Measurements from ENCODE around the gene OLFML1.

Gene OLFML1

DNA sequence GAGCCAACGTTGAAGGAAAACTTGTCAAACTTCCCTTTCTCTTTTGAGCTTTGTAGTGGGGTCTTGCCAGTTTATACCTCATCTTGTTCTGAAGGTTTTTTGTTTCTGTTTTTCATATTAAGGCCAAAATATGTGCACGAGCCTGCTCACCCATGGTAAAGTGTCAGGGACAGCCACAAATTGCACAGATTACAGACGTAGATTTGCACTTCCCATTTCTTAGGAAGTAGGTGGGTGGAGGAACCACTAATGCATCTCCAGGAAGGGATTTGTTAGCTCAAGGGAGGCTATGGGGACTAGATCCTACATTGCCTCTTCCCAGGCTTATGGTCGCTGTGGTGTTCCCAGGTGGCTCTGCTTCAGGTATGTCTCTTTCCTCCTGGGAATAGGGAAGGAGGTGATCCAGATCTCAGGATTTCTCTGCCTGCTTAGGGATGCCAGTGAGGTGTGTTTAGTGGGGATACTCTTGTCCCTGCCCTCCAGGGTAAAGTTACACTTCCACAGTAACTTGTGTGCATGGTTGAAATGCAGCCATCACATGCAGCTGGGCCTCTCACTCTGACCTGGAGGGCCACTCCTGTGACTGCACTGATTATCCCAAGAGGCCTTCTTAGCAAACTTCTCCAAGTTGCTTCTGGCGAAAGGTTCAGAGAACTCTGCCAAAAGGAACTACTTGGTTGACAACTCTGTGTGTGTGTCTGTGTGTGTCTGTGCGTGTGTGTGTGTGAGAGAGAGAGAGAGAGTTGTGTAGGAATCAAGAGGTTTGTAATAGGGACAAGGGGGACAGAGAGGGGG lies 38.3 kb downstream of the OLFML1 start:
- H2AFZ ChIP-seq (ENCODE audit: low read depth, low read length) = no peak overlapping the region
- H3K4me2 ChIP-seq (ENCODE audit: low read length, poor library complexity, severe bottlenecking) = no peak overlapping the region
- no peak for DNase-seq
- no peak overlapping the region for H4K8ac ChIP-seq (ENCODE audit: low read length)
- H3K36me3 ChIP-seq (ENCODE audit: control insufficient read depth in 1 of 2, insufficient read depth in 2 of 2, low read depth in 1 of 2, low read length in 2 of 2) = no peaks in the 10 kb centered on the region
- H3K23ac ChIP-seq (ENCODE audit: low read length in 2 of 2) = no peak overlapping the region
- no peaks in the 10 kb centered on the region for H3K79me1 ChIP-seq (replicated peaks; ENCODE audit: low read length, poor library complexity, severe bottlenecking)
- H3K18ac ChIP-seq (ENCODE audit: low read depth in 1 of 2, low read length in 2 of 2) = no peak overlapping the region
- H2BK120ac ChIP-seq (ENCODE audit: low read depth, low read length) = no peak overlapping the region
- H3K27ac ChIP-seq (ENCODE audit: low read length, poor library complexity, severe bottlenecking) = no peak overlapping the region
- no peaks in the 10 kb centered on the region for H3K4me1 ChIP-seq (ENCODE audit: control insufficient read depth, insufficient read depth, low read depth, low read length)
- H2BK12ac ChIP-seq (ENCODE audit: low read length in 2 of 2) = no peak overlapping the region
- peak overlapping the region; percentile 52 for H3K9ac ChIP-seq (ENCODE audit: low read length)
- WGBS = 76% methylated on average over 6 of the region's 6 CpGs
- peaks cover 0 to 6% of the 10 kb centered on the region in 2 experiments for H3K27me3 ChIP-seq (ENCODE audit: control insufficient read depth in 1 of 2, insufficient read depth in 1 of 2, low read length in 2 of 2)
- H3K4me3 ChIP-seq (ENCODE audit: insufficient read depth in 1 of 2, low read depth in 1 of 2, low read length in 2 of 2) = peak overlapping the region in 1 of 2 experiments; percentile 57
- no peak overlapping the region for H2BK5ac ChIP-seq (ENCODE audit: low read depth, low read length, poor library complexity, severe bottlenecking)
- H3K14ac ChIP-seq (ENCODE audit: low read length in 2 of 2) = no peak overlapping the region
- no peak overlapping the region for H3K4ac ChIP-seq (ENCODE audit: low read depth in 1 of 2, low read length in 2 of 2)
- H3K9me3 ChIP-seq (ENCODE audit: control insufficient read depth, low read length) = no peaks in the 10 kb centered on the region
- H2BK15ac ChIP-seq (ENCODE audit: low read depth, poor library complexity, severe bottlenecking) = no peak overlapping the region
- H4K91ac ChIP-seq (ENCODE audit: low read length) = no peak overlapping the region
- no peak overlapping the region for H2AK5ac ChIP-seq (ENCODE audit: low read length, severe bottlenecking)

DNA sequence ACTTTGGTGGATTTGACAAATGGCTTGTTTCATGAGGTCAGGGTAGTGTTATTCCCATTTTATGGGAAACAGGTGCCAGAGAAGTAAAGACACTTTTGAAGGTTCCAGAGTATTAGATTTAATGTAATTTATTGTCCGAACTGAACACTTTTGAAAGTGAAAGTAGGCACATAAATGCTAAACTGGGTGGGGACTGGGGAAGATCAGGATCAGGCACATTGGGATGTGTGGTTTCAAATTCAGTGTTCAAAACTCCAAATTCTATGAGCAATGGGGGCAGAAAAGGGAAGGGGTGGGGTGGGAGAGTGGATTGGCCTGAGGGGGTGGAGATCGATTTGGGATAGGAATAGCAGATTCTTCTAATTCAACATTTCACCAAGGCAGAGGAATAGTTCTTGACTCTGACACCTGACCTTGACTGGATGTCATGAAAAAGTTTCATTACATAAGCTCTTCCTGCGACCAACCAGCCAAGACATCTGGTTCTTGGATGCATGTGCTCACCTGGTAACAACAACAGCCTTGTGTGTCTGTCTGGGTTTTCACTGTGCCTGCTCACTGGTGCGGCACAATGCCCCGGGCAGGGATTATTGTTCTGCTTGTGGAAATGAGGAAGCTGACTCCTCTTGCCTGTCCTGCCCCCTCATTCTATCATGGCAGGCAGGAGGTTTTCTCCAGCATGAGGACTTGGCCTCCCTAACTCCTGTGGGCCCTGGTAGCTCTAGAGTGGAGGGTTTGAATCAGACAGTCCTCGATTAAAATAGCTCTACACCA lies 39.3 kb downstream of the OLFML1 start:
- 85% methylated on average over 4 of the region's 6 CpGs for WGBS
- H2AK5ac ChIP-seq (ENCODE audit: low read length, severe bottlenecking) = no peak overlapping the region
- H3K36me3 ChIP-seq (ENCODE audit: control insufficient read depth in 1 of 2, insufficient read depth in 2 of 2, low read depth in 1 of 2, low read length in 2 of 2) = no peaks in the 10 kb centered on the region
- H4K8ac ChIP-seq (ENCODE audit: low read length) = no peak overlapping the region
- H4K91ac ChIP-seq (ENCODE audit: low read length) = no peak overlapping the region
- H3K79me1 ChIP-seq (replicated peaks; ENCODE audit: low read length, poor library complexity, severe bottlenecking) = no peaks in the 10 kb centered on the region
- H3K4me2 ChIP-seq (ENCODE audit: low read length, poor library complexity, severe bottlenecking) = no peak overlapping the region
- H2BK120ac ChIP-seq (ENCODE audit: low read depth, low read length) = no peak overlapping the region
- H3K23ac ChIP-seq (ENCODE audit: low read length in 2 of 2) = no peak overlapping the region
- no peak overlapping the region for H3K18ac ChIP-seq (ENCODE audit: low read depth in 1 of 2, low read length in 2 of 2)
- no peak overlapping the region for H2BK15ac ChIP-seq (ENCODE audit: low read depth, poor library complexity, severe bottlenecking)
- peak overlapping the region; percentile 52 for H3K9ac ChIP-seq (ENCODE audit: low read length)
- H3K14ac ChIP-seq (ENCODE audit: low read length in 2 of 2) = no peak overlapping the region
- DNase-seq = no peak
- H2AFZ ChIP-seq (ENCODE audit: low read depth, low read length) = no peak overlapping the region
- H3K4me1 ChIP-seq (ENCODE audit: control insufficient read depth, insufficient read depth, low read depth, low read length) = no peaks in the 10 kb centered on the region
- H3K27me3 ChIP-seq (ENCODE audit: control insufficient read depth in 1 of 2, insufficient read depth in 1 of 2, low read length in 2 of 2) = peaks cover 0 to 9% of the 10 kb centered on the region in 2 experiments
- H3K4ac ChIP-seq (ENCODE audit: low read depth in 1 of 2, low read length in 2 of 2) = no peak overlapping the region
- H3K9me3 ChIP-seq (ENCODE audit: control insufficient read depth, low read length) = no peaks in the 10 kb centered on the region
- H2BK12ac ChIP-seq (ENCODE audit: low read length in 2 of 2) = no peak overlapping the region
- H2BK5ac ChIP-seq (ENCODE audit: low read depth, low read length, poor library complexity, severe bottlenecking) = no peak overlapping the region
- no peak overlapping the region for H3K27ac ChIP-seq (ENCODE audit: low read length, poor library complexity, severe bottlenecking)
- peak overlapping the region in 1 of 2 experiments; percentile 57 for H3K4me3 ChIP-seq (ENCODE audit: insufficient read depth in 1 of 2, low read depth in 1 of 2, low read length in 2 of 2)

DNA sequence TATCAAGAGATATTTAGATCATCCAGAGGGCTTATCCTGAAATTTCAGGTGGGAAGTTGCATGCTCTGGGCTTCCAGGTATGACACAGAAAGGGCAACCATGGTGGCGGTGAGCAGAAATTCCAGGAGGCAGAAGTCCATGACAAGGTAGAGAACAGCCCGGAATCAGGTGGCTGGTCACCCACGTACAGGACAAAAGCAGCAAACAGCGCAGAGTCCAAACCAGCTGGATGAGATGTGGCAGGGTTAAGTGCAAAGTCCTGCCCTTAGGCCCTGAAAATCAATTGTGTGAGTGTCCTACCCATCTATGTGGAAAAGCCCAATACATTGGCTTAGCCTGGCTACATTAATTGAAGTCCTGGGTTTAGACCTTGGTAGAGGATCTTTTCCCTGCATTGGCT lies 40.1 kb downstream of the OLFML1 start:
- no peak overlapping the region for H2BK120ac ChIP-seq (ENCODE audit: low read depth, low read length)
- H3K9me3 ChIP-seq (ENCODE audit: control insufficient read depth, low read length) = no peaks in the 10 kb centered on the region
- H3K9ac ChIP-seq (ENCODE audit: low read length) = no peak overlapping the region
- WGBS = 96% methylated on average over 4 of the region's 4 CpGs
- H3K4me2 ChIP-seq (ENCODE audit: low read length, poor library complexity, severe bottlenecking) = no peak overlapping the region
- no peak overlapping the region for H4K8ac ChIP-seq (ENCODE audit: low read length)
- H3K79me1 ChIP-seq (replicated peaks; ENCODE audit: low read length, poor library complexity, severe bottlenecking) = no peaks in the 10 kb centered on the region
- H3K4ac ChIP-seq (ENCODE audit: low read depth in 1 of 2, low read length in 2 of 2) = no peak overlapping the region
- no peak overlapping the region for H3K14ac ChIP-seq (ENCODE audit: low read length in 2 of 2)
- H3K27ac ChIP-seq (ENCODE audit: low read length, poor library complexity, severe bottlenecking) = no peak overlapping the region
- peaks cover 0 to 10% of the 10 kb centered on the region in 2 experiments for H3K27me3 ChIP-seq (ENCODE audit: control insufficient read depth in 1 of 2, insufficient read depth in 1 of 2, low read length in 2 of 2)
- no peak overlapping the region for H3K4me3 ChIP-seq (ENCODE audit: insufficient read depth in 1 of 2, low read depth in 1 of 2, low read length in 2 of 2)
- no peaks in the 10 kb centered on the region for H3K36me3 ChIP-seq (ENCODE audit: control insufficient read depth in 1 of 2, insufficient read depth in 2 of 2, low read depth in 1 of 2, low read length in 2 of 2)
- DNase-seq = no peak
- no peak overlapping the region for H2AFZ ChIP-seq (ENCODE audit: low read depth, low read length)
- H3K18ac ChIP-seq (ENCODE audit: low read depth in 1 of 2, low read length in 2 of 2) = no peak overlapping the region
- no peak overlapping the region for H2BK15ac ChIP-seq (ENCODE audit: low read depth, poor library complexity, severe bottlenecking)
- no peak overlapping the region for H4K91ac ChIP-seq (ENCODE audit: low read length)
- no peak overlapping the region for H3K23ac ChIP-seq (ENCODE audit: low read length in 2 of 2)
- H2BK5ac ChIP-seq (ENCODE audit: low read depth, low read length, poor library complexity, severe bottlenecking) = no peak overlapping the region
- H2BK12ac ChIP-seq (ENCODE audit: low read length in 2 of 2) = no peak overlapping the region
- no peak overlapping the region for H2AK5ac ChIP-seq (ENCODE audit: low read length, severe bottlenecking)
- H3K4me1 ChIP-seq (ENCODE audit: control insufficient read depth, insufficient read depth, low read depth, low read length) = no peaks in the 10 kb centered on the region

- Histone ChIP-seq H3K9ac (ENCODE audit: low read length) (no peak overlapping the region), H3K18ac (ENCODE audit: low read depth in 1 of 2, low read length in 2 of 2) (no peak overlapping the region), H2AK5ac (ENCODE audit: low read length, severe bottlenecking) (no peak overlapping the region), H3K4ac (ENCODE audit: low read depth in 1 of 2, low read length in 2 of 2) (no peak overlapping the region), H2BK120ac (ENCODE audit: low read depth, low read length) (no peak overlapping the region), H3K23ac (ENCODE audit: low read length in 2 of 2) (no peak overlapping the region), H3K79me1 (replicated peaks; ENCODE audit: low read length, poor library complexity, severe bottlenecking) (no peaks in the 10 kb centered on the region), H2AFZ (ENCODE audit: low read depth, low read length) (no peak overlapping the region), H3K27me3 (ENCODE audit: control insufficient read depth in 1 of 2, insufficient read depth in 1 of 2, low read length in 2 of 2) (peaks cover 0 to 10% of the 10 kb centered on the region in 2 experiments), H3K4me2 (ENCODE audit: low read length, poor library complexity, severe bottlenecking) (no peak overlapping the region), H2BK5ac (ENCODE audit: low read depth, low read length, poor library complexity, severe bottlenecking) (no peak overlapping the region), H3K27ac (ENCODE audit: low read length, poor library complexity, severe bottlenecking) (no peak overlapping the region), H3K9me3 (ENCODE audit: control insufficient read depth, low read length) (no peaks in the 10 kb centered on the region), H3K4me1 (ENCODE audit: control insufficient read depth, insufficient read depth, low read depth, low read length) (no peaks in the 10 kb centered on the region), H3K14ac (ENCODE audit: low read length in 2 of 2) (no peak overlapping the region), H3K36me3 (ENCODE audit: control insufficient read depth in 1 of 2, insufficient read depth in 2 of 2, low read depth in 1 of 2, low read length in 2 of 2) (no peaks in the 10 kb centered on the region), H2BK12ac (ENCODE audit: low read length in 2 of 2) (no peak overlapping the region), H4K91ac (ENCODE audit: low read length) (no peak overlapping the region), H3K4me3 (ENCODE audit: insufficient read depth in 1 of 2, low read depth in 1 of 2, low read length in 2 of 2) (no peak overlapping the region), H2BK15ac (ENCODE audit: low read depth, poor library complexity, severe bottlenecking) (no peak overlapping the region), H4K8ac (ENCODE audit: low read length) (no peak overlapping the region)
- no peak for DNase-seq
- WGBS = 76% methylated on average over 1 of the region's 1 CpG
These were observed 41.7 kb downstream of the OLFML1 start for GRCh38 chr11:7527029-7527428.

Measured in mesenchymal stem cell (in vitro differentiated cells and primary cell).